Thymus (tissue), 11 donors: Measurements from ENCODE around the gene MBIP. TPM values are rescaled to one million over a fixed set of nuclear protein-coding genes. Genes with fewer than 3 reads are reported as not detected.
"Not testable (repeated sequence)": the region's sequence is repeated elsewhere in the genome, so short reads cannot be mapped to it uniquely, and the experiment has no call there.

Experiments used
- DNase-seq, 9 donors: peaks; one replicate each; pipeline ENCODE4 v3.0.0-alpha.2; 2013; ENCODE audit warnings: low spot score in 9 of 9, low read depth in 6 of 9, missing footprints in 1 of 9
- H3K27ac ChIP-seq, 2 donors: one replicate each; pipeline ENCODE4 v1.5.1; 2013; ENCODE audit warnings: control low read depth in 1 of 2, low read depth in 1 of 2, low read length in 1 of 2, mild to moderate bottlenecking in 1 of 2, moderate library complexity in 1 of 2
- H3K27me3 ChIP-seq, 2 donors: one replicate each; pipeline ENCODE4 v1.5.1; 2013; ENCODE audit warnings: low read length in 1 of 2; ENCODE audit not compliant: control insufficient read depth in 2 of 2, insufficient read depth in 1 of 2
- H3K36me3 ChIP-seq, 2 donors: one replicate each; pipeline ENCODE4 v1.5.1; 2013; ENCODE audit warnings: low read length in 1 of 2, mild to moderate bottlenecking in 1 of 2, moderate library complexity in 1 of 2; ENCODE audit not compliant: control insufficient read depth in 2 of 2, insufficient read depth in 2 of 2
- H3K4me1 ChIP-seq, 2 donors: one replicate each; pipeline ENCODE4 v1.5.1; 2013; ENCODE audit warnings: low read length in 2 of 2; ENCODE audit not compliant: control insufficient read depth in 2 of 2, insufficient read depth in 2 of 2
- H3K4me3 ChIP-seq, 2 donors: one replicate each; pipeline ENCODE4 v1.5.1; 2013; ENCODE audit warnings: low read length in 2 of 2, control low read depth in 1 of 2, mild to moderate bottlenecking in 1 of 2
- H3K9me3 ChIP-seq, 2 donors: one replicate each; pipeline ENCODE4 v1.5.1; 2013; ENCODE audit warnings: low read length in 1 of 2, mild to moderate bottlenecking in 1 of 2; ENCODE audit not compliant: control insufficient read depth in 2 of 2, insufficient read depth in 1 of 2
- WGBS: extraction: QIAGEN DNeasy Blood & Tissue Kit; methylation state at CpG from one replicate; pipeline ENCODE4 v1.1.7; 2013; 5-methylcytosine and 5-hydroxymethylcytosine counted together
- polyA plus RNA-seq: library from polyadenylated mRNA; stranded (reverse); fragments of 200-250 nt; gene quantifications from one replicate; pipeline ENCODE4 v1.2.3, GENCODE V29; 2013
- total RNA-seq: library from RNA; stranded (reverse); fragments of 120-200 nt; gene quantifications from one replicate; pipeline ENCODE4 v1.2.4, GENCODE V29; 2013
- donor health status: healthy.

Gene MBIP
- total and polyA plus RNA-seq, 2 donors: 15.4 to 33.3 TPM

GRCh38 chr14:36344211-36344610, 23.8 kb upstream of the MBIP start:
- Histone ChIP-seq H3K27me3 (no peaks in the 10 kb centered on the region), H3K9me3 (no peaks in the 10 kb centered on the region), H3K36me3 (no peaks in the 10 kb centered on the region), H3K4me3 (no peak overlapping the region), H3K4me1 (no peaks in the 10 kb centered on the region), H3K27ac (no peak overlapping the region)
- DNase-seq: no peak
- 68% methylated on average over 2 of the region's 2 CpGs for WGBS

- not testable (repeated sequence) for H3K4me3 ChIP-seq, H3K36me3 ChIP-seq, H3K27ac ChIP-seq, H3K9me3 ChIP-seq, H3K27me3 ChIP-seq, H3K4me1 ChIP-seq, DNase-seq
- WGBS: 88% methylated on average over 5 of the region's 5 CpGs
These were observed 21.4 kb upstream of the MBIP start for GRCh38 chr14:36341811-36342210.

GRCh38 chr14:36340276-36340890, 19.9 kb upstream of the MBIP start:
- Histone ChIP-seq H3K4me3 (no peak overlapping the region), H3K36me3 (no peaks in the 10 kb centered on the region), H3K27me3 (no peaks in the 10 kb centered on the region), H3K9me3 (no peaks in the 10 kb centered on the region), H3K4me1 (no peaks in the 10 kb centered on the region), H3K27ac (no peak overlapping the region)
- DNase-seq: no peak

- no peaks in the 10 kb centered on the region for H3K36me3 ChIP-seq
- H3K27me3 ChIP-seq: no peaks in the 10 kb centered on the region
- no peak for DNase-seq
- no peaks in the 10 kb centered on the region for H3K4me1 ChIP-seq
- no peak overlapping the region for H3K4me3 ChIP-seq
- no peak overlapping the region for H3K27ac ChIP-seq
- 16% methylated on average over 1 of the region's 1 CpG for WGBS
- no peaks in the 10 kb centered on the region for H3K9me3 ChIP-seq
These were observed 19.4 kb upstream of the MBIP start for GRCh38 chr14:36339816-36340215.

- no peak for DNase-seq
- Histone ChIP-seq H3K36me3 (no peaks in the 10 kb centered on the region), H3K27me3 (no peaks in the 10 kb centered on the region), H3K4me3 (no peak overlapping the region), H3K9me3 (no peaks in the 10 kb centered on the region), H3K27ac (no peak overlapping the region), H3K4me1 (no peaks in the 10 kb centered on the region)
- 95% methylated on average over 4 of the region's 4 CpGs for WGBS
These were observed 12.7 kb upstream of the MBIP start for GRCh38 chr14:36333119-36333518.

GRCh38 chr14:36327573-36327972, 7.1 kb upstream of the MBIP start:
- H3K4me3 ChIP-seq, H3K9me3 ChIP-seq, H3K36me3 ChIP-seq, H3K4me1 ChIP-seq, H3K27me3 ChIP-seq, DNase-seq, H3K27ac ChIP-seq: not testable (repeated sequence)
- 89% methylated on average over 4 of the region's 4 CpGs for WGBS

- Histone ChIP-seq H3K4me3 (no peak overlapping the region), H3K36me3 (no peaks in the 10 kb centered on the region), H3K27ac (no peak overlapping the region), H3K27me3 (peaks cover 0 to 2% of the 10 kb centered on the region in 2 donors), H3K9me3 (no peaks in the 10 kb centered on the region), H3K4me1 (peaks cover 0 to 2% of the 10 kb centered on the region in 2 donors)
- WGBS: 98% methylated on average over 3 of the region's 3 CpGs
- DNase-seq: no peak
These were observed 5.4 kb upstream of the MBIP start for GRCh38 chr14:36325853-36326252.

- Histone ChIP-seq H3K4me3 (no peak overlapping the region), H3K27ac (no peak overlapping the region), H3K9me3 (no peaks in the 10 kb centered on the region), H3K27me3 (peaks cover 0 to 2% of the 10 kb centered on the region in 2 donors), H3K4me1 (peaks cover 0 to 4% of the 10 kb centered on the region in 2 donors), H3K36me3 (no peaks in the 10 kb centered on the region)
- 95% methylated on average over 3 of the region's 3 CpGs for WGBS
- no peak for DNase-seq
These were observed 4.5 kb upstream of the MBIP start for GRCh38 chr14:36324897-36325296.

GRCh38 chr14:36320897-36321381, 502 bp upstream of the MBIP start:
- H3K36me3 ChIP-seq: no peaks in the 10 kb centered on the region
- peaks cover 0 to 4% of the 10 kb centered on the region in 2 donors for H3K4me1 ChIP-seq
- H3K27ac ChIP-seq: peak overlapping the region in 1 of 2 donors; percentile 40
- peak overlapping the region; percentile 64 to 84 for H3K4me3 ChIP-seq
- peaks cover 0 to 2% of the 10 kb centered on the region in 2 donors for H3K27me3 ChIP-seq
- DNase-seq: no peak
- H3K9me3 ChIP-seq: no peaks in the 10 kb centered on the region
- WGBS: 72% methylated on average over 8 of the region's 8 CpGs
